PC-9 (cell line): ENCODE measurements around the gene DDX41. TPM values are rescaled to one million over a fixed set of nuclear protein-coding genes. Genes with fewer than 3 reads are reported as not detected.

Source experiments
- BruUV-seq: library from RNA; stranded (reverse); fragments of 400-500 nt; replicated peaks from 2 replicates; lab custom pipeline; 2021; lab: Mats Ljungman, UMichigan
- CTCF ChIA-PET: fragments of 300-600 bp; sonication (Branson Sonifier 250); formaldehyde crosslinking; loops from one replicate; lab custom pipeline; 2022; ENCODE audit warnings: antibody characterized with exemption; lab: Charles Lee
- POLR2A ChIA-PET: fragments of 300-600 bp; sonication (Branson Sonifier 250); formaldehyde crosslinking; loops from one replicate; lab custom pipeline; 2022; ENCODE audit warnings: antibody characterized with exemption; ENCODE audit not compliant: unreplicated experiment; lab: Charles Lee
- DNase-seq, 2 experiments: peaks; one replicate each; pipeline versions ENCODE4 v3.0.0 to v3.0.0-alpha.2; 2015 to 2022; ENCODE audit warnings: mixed read lengths in 1 of 2
- H2AFZ ChIP-seq: fragments of 200-600 bp; sonication (generic); 2 replicates; pipeline ENCODE4 v1.8.1; 2017; ENCODE audit warnings: antibody characterized with exemption
- H3F3A ChIP-seq: fragments of 200-600 bp; sonication (generic); 2 replicates; pipeline ENCODE4 v1.8.1; 2017; ENCODE audit warnings: antibody characterized with exemption, mild to moderate bottlenecking, low read depth; ENCODE audit not compliant: insufficient read depth
- H3K27ac ChIP-seq: fragments of 200-600 bp; sonication (generic); 2 replicates; pipeline ENCODE4 v1.6.1; 2016; ENCODE audit warnings: mixed run types
- H3K27me3 ChIP-seq: fragments of 200-600 bp; sonication (generic); 2 replicates; pipeline ENCODE4 v1.6.1; 2016; ENCODE audit warnings: low read depth, mixed run types; ENCODE audit not compliant: insufficient read depth
- H3K36me3 ChIP-seq: fragments of 200-600 bp; sonication (generic); 2 replicates; pipeline ENCODE4 v1.6.1; 2016; ENCODE audit warnings: low read depth, mixed run types
- H3K4me1 ChIP-seq: fragments of 200-600 bp; sonication (generic); replicated peaks from 2 replicates; pipeline ENCODE4 v1.6.1; 2016; ENCODE audit warnings: mixed run types; ENCODE audit not compliant: insufficient read depth
- H3K4me2 ChIP-seq: fragments of 200-600 bp; sonication (generic); 2 replicates; pipeline ENCODE4 v1.6.1; 2017; ENCODE audit warnings: mixed run types
- H3K4me3 ChIP-seq: fragments of 200-600 bp; sonication (generic); 2 replicates; pipeline ENCODE4 v1.6.1; 2016; ENCODE audit warnings: mixed run types
- H3K79me2 ChIP-seq: fragments of 200-600 bp; sonication (generic); 2 replicates; pipeline ENCODE4 v1.6.1; 2017; ENCODE audit warnings: low read depth, mixed run types
- H3K9me2 ChIP-seq: fragments of 200-600 bp; sonication (generic); 2 replicates; pipeline ENCODE4 v1.8.1; 2017; ENCODE audit warnings: mild to moderate bottlenecking; ENCODE audit not compliant: insufficient read depth
- H3K9me3 ChIP-seq: fragments of 200-600 bp; sonication (generic); 2 replicates; pipeline ENCODE4 v1.8.1; 2016; ENCODE audit warnings: low read depth; ENCODE audit not compliant: insufficient read depth
- H4K20me1 ChIP-seq: fragments of 200-600 bp; sonication (generic); 2 replicates; pipeline ENCODE4 v1.8.1; 2017; ENCODE audit not compliant: insufficient read depth
- CTCF ChIP-seq: fragments of 200-600 bp; sonication (generic); conservative IDR thresholded peaks from 2 replicates; pipeline ENCODE4 v1.6.1; 2017; ENCODE audit warnings: mixed run types, antibody characterized with exemption, mild to moderate bottlenecking, moderate library complexity
- EZH2 ChIP-seq: fragments of 200-600 bp; sonication (generic); IDR thresholded peaks from 2 replicates; pipeline ENCODE4 v1.8.0; 2017; ENCODE audit warnings: antibody characterized with exemption, low read depth
- intact Hi-C: fragments of 100-400 bp; cut with micrococcal nuclease; formaldehyde crosslinking; loops from one replicate; pipeline ENCODE4 v1.10.0; 2022; ENCODE audit not compliant: unreplicated experiment
- total RNA-seq: library from RNA; stranded (reverse); gene quantifications from 2 replicates; pipeline ENCODE4 v1.2.3, GENCODE V29; 2021

Gene DDX41
- total RNA-seq, 1 experiment from 2014 or later, result 93.1 TPM

- peaks cover 36% of the 10 kb centered on the region for H3K79me2 ChIP-seq
- no peaks in the 10 kb centered on the region; the same call in 1 of the 2 replicates for H3K36me3 ChIP-seq
- H3K27me3 ChIP-seq, result no peaks in the 10 kb centered on the region
- peak overlapping the region; percentile 55; the same call in 1 of the 2 replicates for H3K4me3 ChIP-seq
- no peak overlapping the region for H2AFZ ChIP-seq
- H3K4me1 ChIP-seq, result peaks cover 41% of the 10 kb centered on the region
- no peaks in the 10 kb centered on the region for H3K9me3 ChIP-seq
- peaks cover 31% of the 10 kb centered on the region; the same call in 1 of the 2 replicates for H3F3A ChIP-seq
- CTCF ChIA-PET, result interaction anchor here (0.8 to 1.7 kb wide), 3 partner anchors 12 to 124 kb away, joined by 3 to 6 read pairs (median 3); no protein-coding TSS in a partner anchor
- intact Hi-C loops, result loop anchor here (1.0 to 5.0 kb wide), 3 partner anchors 20 to 362 kb away; partner anchors contain the start of gene NSD1
- no TSS peak for BruUV-seq
- DNase-seq, result peak; percentile 86 to 90
- H3K4me2 ChIP-seq, result peak overlapping the region; percentile 82
- H3K27ac ChIP-seq, result peak overlapping the region; percentile 65
- POLR2A ChIA-PET, result interaction anchor here (0.6 to 1.1 kb wide), 7 partner anchors 16 to 166 kb away, joined by 3 to 7 read pairs (median 3); no protein-coding TSS in a partner anchor
- H3K9me2 ChIP-seq, result no peaks in the 10 kb centered on the region
- H4K20me1 ChIP-seq, result no peaks in the 10 kb centered on the region
- TF ChIP-seq CTCF, result peak; percentile 34; the same call in 1 of the 2 replicates
- TF ChIP-seq EZH2, result no peak
These were observed 22.2 kb downstream of the DDX41 start for GRCh38 chr5:177494346-177495195.

GRCh38 chr5:177493795-177494345 is 22.9 kb downstream of the DDX41 start:
- H3K4me3 ChIP-seq, result peak overlapping the region; percentile 3; the same call in 1 of the 2 replicates
- no peak for DNase-seq
- no peak overlapping the region for H2AFZ ChIP-seq
- no peak for TF ChIP-seq CTCF
- TF ChIP-seq EZH2, result no peak
- ChIA-PET CTCF (no interaction called here), POLR2A (interaction anchor here (0.7 to 1.1 kb wide), 2 partner anchors 22 to 68 kb away, joined by 3 to 4 read pairs; no protein-coding TSS in a partner anchor)
- BruUV-seq, result TSS peak; percentile 2
- H3K27ac ChIP-seq, result peak overlapping the region; percentile 65
- no peaks in the 10 kb centered on the region for H3K9me2 ChIP-seq
- peaks cover 4% of the 10 kb centered on the region; the same call in 1 of the 2 replicates for H3K36me3 ChIP-seq
- H3K27me3 ChIP-seq, result no peaks in the 10 kb centered on the region
- H3K9me3 ChIP-seq, result no peaks in the 10 kb centered on the region
- intact Hi-C loops, result loop anchor here (1.0 to 2.0 kb wide), 2 partner anchors 19 to 23 kb away; no protein-coding TSS in a partner anchor
- peaks cover 41% of the 10 kb centered on the region for H3K4me1 ChIP-seq
- no peaks in the 10 kb centered on the region for H4K20me1 ChIP-seq
- peaks cover 36% of the 10 kb centered on the region for H3K79me2 ChIP-seq
- H3K4me2 ChIP-seq, result peak overlapping the region; percentile 82
- H3F3A ChIP-seq, result peaks cover 31% of the 10 kb centered on the region; the same call in 1 of the 2 replicates

- ChIA-PET POLR2A (interaction anchor here (1.1 kb wide), 1 partner anchor 67 kb away, joined by 4 read pairs; no protein-coding TSS in a partner anchor), CTCF (no interaction called here)
- TF ChIP-seq CTCF (no peak), EZH2 (no peak)
- peak overlapping the region; percentile 65 for H3K27ac ChIP-seq
- peaks cover 4% of the 10 kb centered on the region; the same call in 1 of the 2 replicates for H3K36me3 ChIP-seq
- no peaks in the 10 kb centered on the region for H3K9me2 ChIP-seq
- peaks cover 31% of the 10 kb centered on the region; the same call in 1 of the 2 replicates for H3F3A ChIP-seq
- H3K4me2 ChIP-seq, result peak overlapping the region; percentile 82; the same call in 1 of the 2 replicates
- BruUV-seq, result no TSS peak
- H2AFZ ChIP-seq, result no peak overlapping the region
- intact Hi-C loops, result no loop called here
- DNase-seq, result no peak
- H4K20me1 ChIP-seq, result no peaks in the 10 kb centered on the region
- H3K4me3 ChIP-seq, result no peak overlapping the region
- no peaks in the 10 kb centered on the region for H3K27me3 ChIP-seq
- H3K79me2 ChIP-seq, result peaks cover 36% of the 10 kb centered on the region
- H3K9me3 ChIP-seq, result no peaks in the 10 kb centered on the region
- H3K4me1 ChIP-seq, result peaks cover 36% of the 10 kb centered on the region
These were observed 23.9 kb downstream of the DDX41 start for GRCh38 chr5:177492841-177493240.
